GM19043 (cell line): Measurements from ENCODE around the gene CD8B.

Experiments
- ATAC-seq: cut with Tn5 transposase; IDR thresholded peaks from one replicate; pipeline ENCODE4 v1.9.1; 2021; ENCODE audit warnings: low read depth; ENCODE audit not compliant: unreplicated experiment

Gene CD8B

GRCh38 chr2:86775338-86775737, 86.3 kb downstream of the CD8B start:
- no peak for ATAC-seq

- ATAC-seq: no peak
These were observed 86.8 kb downstream of the CD8B start for GRCh38 chr2:86774862-86775261.

DNA sequence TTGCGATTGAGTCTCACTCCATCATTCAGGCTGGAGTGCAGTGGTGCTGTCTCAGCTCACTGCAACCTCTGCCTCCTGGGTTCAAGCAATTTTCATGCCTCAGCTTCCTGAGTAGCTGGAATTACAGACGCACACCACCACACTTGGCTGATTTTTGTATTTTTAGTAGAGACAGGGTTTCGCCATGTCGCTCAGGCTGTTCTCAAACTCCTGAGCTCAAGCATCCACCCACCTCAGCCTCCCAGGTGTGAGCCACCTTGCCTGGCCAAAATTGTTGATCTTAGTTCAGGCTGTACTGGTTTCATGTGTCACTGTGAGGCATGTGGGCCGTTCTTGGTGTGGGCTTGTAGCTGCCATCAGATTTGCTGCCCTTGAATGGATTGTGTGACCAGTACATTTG, 89.1 kb downstream of the CD8B start:
- no peak for ATAC-seq

- ATAC-seq: no peak
These were observed 90.8 kb downstream of the CD8B start for GRCh38 chr2:86770816-86771301.

DNA sequence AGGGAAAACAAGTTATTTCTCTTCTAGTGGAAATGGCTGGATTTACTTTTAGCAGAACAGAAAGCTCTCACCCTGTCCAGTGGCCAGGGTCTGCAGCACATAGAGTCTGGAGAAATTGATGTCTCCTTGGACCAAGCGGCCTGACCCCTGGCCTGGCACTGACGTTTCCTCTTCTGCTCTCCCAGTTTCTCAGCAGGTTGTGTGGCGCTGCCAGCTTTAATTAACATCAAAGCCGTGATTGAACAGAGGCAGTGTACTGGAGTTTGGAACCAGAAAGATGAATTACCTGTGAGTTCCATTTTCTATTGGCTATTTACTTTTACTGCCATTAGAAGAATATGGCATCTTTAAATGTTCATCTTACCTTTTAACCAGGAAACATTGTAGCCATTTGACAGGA, 91.8 kb downstream of the CD8B start:
- no peak for ATAC-seq

DNA sequence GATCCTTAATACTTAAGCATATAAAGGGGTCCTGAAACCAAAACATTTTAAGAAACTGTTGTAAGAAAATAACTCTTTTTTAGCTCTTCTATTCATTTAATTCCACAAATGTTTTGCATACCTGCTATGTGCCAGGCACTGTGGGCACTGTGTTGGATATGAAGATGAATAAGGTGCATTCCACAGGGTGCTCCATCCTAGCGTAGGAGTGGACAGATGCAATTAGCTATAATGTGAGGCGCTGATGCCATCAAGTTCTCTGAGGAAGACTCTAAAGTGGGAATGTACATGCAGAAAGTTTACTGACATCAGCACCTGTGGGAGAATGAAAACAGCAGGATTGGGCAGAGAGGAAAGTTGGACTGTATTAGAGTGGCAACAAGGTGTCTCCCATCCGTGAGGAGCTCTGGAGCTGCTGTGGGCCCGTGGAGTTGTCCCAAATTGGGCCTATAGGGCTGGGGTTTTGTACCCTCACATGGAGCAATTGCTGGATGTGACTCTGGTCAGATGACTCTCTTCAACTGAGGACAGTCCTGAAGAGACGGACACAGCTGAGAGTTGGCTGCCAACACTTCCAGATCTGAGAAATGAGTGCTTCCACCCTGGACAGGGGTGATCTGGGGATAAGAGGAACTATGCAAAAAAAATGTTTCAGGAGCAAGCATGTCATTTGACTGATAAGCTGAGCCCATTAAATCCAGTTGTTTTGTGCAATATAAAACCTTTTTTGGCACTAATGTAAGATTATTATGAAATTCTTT, 93.3 kb downstream of the CD8B start:
- ATAC-seq: no peak
